Testis (tissue), 3 donors: ENCODE measurements around the gene PRDM11. TPM values are rescaled to one million over a fixed set of nuclear protein-coding genes. Genes with fewer than 3 reads are reported as not detected.

ENCODE experiments used
- DNase-seq: peaks from one replicate; pipeline ENCODE4 v3.0.0-alpha.2; 2019
- H3K27ac ChIP-seq, 2 donors: fragments of 200-600 bp; sonication (generic); one replicate each; pipeline ENCODE4 v1.5.1; 2019
- H3K27me3 ChIP-seq: fragments of 200-600 bp; sonication (generic); one replicate; pipeline ENCODE4 v1.5.1; 2019
- H3K36me3 ChIP-seq: fragments of 200-600 bp; sonication (generic); one replicate; pipeline ENCODE4 v1.5.1; 2017; ENCODE audit warnings: low read depth; ENCODE audit errors: missing control alignments
- H3K4me1 ChIP-seq: fragments of 200-600 bp; sonication (generic); one replicate; pipeline ENCODE4 v1.5.1; 2019
- H3K4me3 ChIP-seq, 2 donors: fragments of 200-600 bp; sonication (generic); one replicate each; pipeline ENCODE4 v1.5.1; 2017 to 2019
- H3K9me3 ChIP-seq: fragments of 200-600 bp; sonication (generic); one replicate; pipeline ENCODE4 v1.5.1; 2017
- CTCF ChIP-seq, 3 experiments: fragments of 450-650 bp in 2 of 3; fragments of 200-600 bp in 1 of 3; sonication (generic) in 1 of 3; IDR thresholded peaks; one replicate each; pipeline ENCODE4 v1.5.1; 2016 to 2019; ENCODE audit warnings: antibody characterized with exemption in 3 of 3, mild to moderate bottlenecking in 2 of 3, moderate library complexity in 1 of 3
- POLR2A ChIP-seq: fragments of 450-650 bp; IDR thresholded peaks from one replicate; pipeline ENCODE4 v1.6.1; 2017; ENCODE audit warnings: antibody characterized with exemption, mild to moderate bottlenecking, moderate library complexity
- WGBS, 2 donors: methylation state at CpG; one replicate each; pipeline ENCODE4 v1.1.5; 2018; 5-methylcytosine and 5-hydroxymethylcytosine counted together
- intact Hi-C: fragments of 100-400 bp; cut with DNase I; formaldehyde crosslinking; loops from one replicate; pipeline ENCODE4 v1.15.1; 2023; ENCODE audit warnings: low total_unique reads
- polyA plus RNA-seq: library from polyadenylated mRNA; stranded (reverse); fragments of 350-450 nt; fragmentation: Illumina TruSeq; extraction: RNeasy Lipid Tissue Mini Kit (QIAGEN cat#74804); gene quantifications from one replicate; pipeline ENCODE4 v1.2.3, GENCODE V29; 2014; ENCODE audit warnings: low read depth, low replicate concordance; ENCODE audit not compliant: insufficient read depth
- total RNA-seq, 2 donors: library from RNA; depleted of rRNA; stranded (reverse); fragments of >200 nt; gene quantifications; one replicate each; pipeline ENCODE4 v1.2.3, GENCODE V29; 2016

The PRDM11 gene
- total and polyA plus RNA-seq, 3 donors from 2014 or later: 6.4 to 15.9 (median 13.6) TPM

GRCh38 chr11:45165806-45166603 lies 19.6 kb downstream of the PRDM11 start:
- no peak for DNase-seq
- Histone ChIP-seq H3K27me3 (no peaks in the 10 kb centered on the region), H3K9me3 (no peaks in the 10 kb centered on the region), H3K4me1 (peaks cover 12% of the 10 kb centered on the region), H3K27ac (no peak overlapping the region), H3K4me3 (no peak overlapping the region), H3K36me3 (no peaks in the 10 kb centered on the region)
- no peak for TF ChIP-seq CTCF (IDR thresholded peaks at IDR 0.05)
- no peak for TF ChIP-seq POLR2A
- WGBS, 2 donors: 84 to 90% methylated on average over 4 to 5 of the region's 5 CpGs
- intact Hi-C loops: no loop called here

GRCh38 chr11:45166604-45166897 lies 20.1 kb downstream of the PRDM11 start:
- Histone ChIP-seq H3K27me3 (no peaks in the 10 kb centered on the region), H3K4me1 (peaks cover 6% of the 10 kb centered on the region), H3K36me3 (no peaks in the 10 kb centered on the region), H3K27ac (no peak overlapping the region), H3K4me3 (no peak overlapping the region), H3K9me3 (no peaks in the 10 kb centered on the region)
- intact Hi-C loops: no loop called here
- TF ChIP-seq POLR2A (no peak), CTCF (IDR thresholded peaks at IDR 0.05) (no peak)
- DNase-seq: no peak
- WGBS, 2 donors: 77 to 79% methylated on average over 4 of the region's 4 CpGs

- WGBS, 2 donors: 88 to 91% methylated on average over 2 of the region's 2 CpGs
- no peak overlapping the region for H3K4me3 ChIP-seq
- no peaks in the 10 kb centered on the region for H3K27me3 ChIP-seq
- DNase-seq: no peak
- TF ChIP-seq CTCF (IDR thresholded peaks at IDR 0.05) (no peak), POLR2A (no peak)
- H3K9me3 ChIP-seq: no peaks in the 10 kb centered on the region
- H3K27ac ChIP-seq: no peak overlapping the region
- intact Hi-C loops: no loop called here
- no peaks in the 10 kb centered on the region for H3K4me1 ChIP-seq
- no peaks in the 10 kb centered on the region for H3K36me3 ChIP-seq
These were observed 20.8 kb downstream of the PRDM11 start for GRCh38 chr11:45167283-45167682.

- H3K27ac ChIP-seq: no peak overlapping the region
- H3K27me3 ChIP-seq: no peaks in the 10 kb centered on the region
- WGBS, 2 donors: 67 to 68% methylated on average over 10 of the region's 10 CpGs
- H3K4me1 ChIP-seq: no peaks in the 10 kb centered on the region
- intact Hi-C loops: no loop called here
- no peaks in the 10 kb centered on the region for H3K9me3 ChIP-seq
- H3K36me3 ChIP-seq: no peaks in the 10 kb centered on the region
- DNase-seq: no peak
- TF ChIP-seq POLR2A (no peak), CTCF (IDR thresholded peaks at IDR 0.05) (no peak)
- H3K4me3 ChIP-seq: no peak overlapping the region
These were observed 22.1 kb downstream of the PRDM11 start for GRCh38 chr11:45168366-45169130.
